Measurements from ENCODE around the gene GRHPR.

- TF ChIP-seq CTCF (IDR thresholded peaks at IDR 0.05; ENCODE audit: poor library complexity, severe bottlenecking) (no peak), EP300 (conservative IDR thresholded peaks at IDR 0.05; ENCODE audit: poor library complexity, severe bottlenecking) (no peak), EZH2 (IDR thresholded peaks at IDR 0.05; ENCODE audit: borderline replicate concordance, insufficient read depth, low read length, poor library complexity, severe bottlenecking) (no peak), TAF1 (IDR thresholded peaks at IDR 0.05; ENCODE audit: low read depth) (no peak), RAD21 (conservative IDR thresholded peaks at IDR 0.05) (no peak), SMC3 (conservative IDR thresholded peaks at IDR 0.05; ENCODE audit: poor library complexity) (no peak), POLR2AphosphoS5 (IDR thresholded peaks at IDR 0.05) (no peak), REST (IDR thresholded peaks at IDR 0.05; ENCODE audit: borderline replicate concordance) (no peak), MXI1 (conservative IDR thresholded peaks at IDR 0.05; ENCODE audit: poor library complexity, severe bottlenecking) (no peak)
These were observed 1.7 kb downstream of the GRHPR start for GRCh38 chr9:37424204-37424685.
